ENCODE data around the gene ABCC1.

DNA sequence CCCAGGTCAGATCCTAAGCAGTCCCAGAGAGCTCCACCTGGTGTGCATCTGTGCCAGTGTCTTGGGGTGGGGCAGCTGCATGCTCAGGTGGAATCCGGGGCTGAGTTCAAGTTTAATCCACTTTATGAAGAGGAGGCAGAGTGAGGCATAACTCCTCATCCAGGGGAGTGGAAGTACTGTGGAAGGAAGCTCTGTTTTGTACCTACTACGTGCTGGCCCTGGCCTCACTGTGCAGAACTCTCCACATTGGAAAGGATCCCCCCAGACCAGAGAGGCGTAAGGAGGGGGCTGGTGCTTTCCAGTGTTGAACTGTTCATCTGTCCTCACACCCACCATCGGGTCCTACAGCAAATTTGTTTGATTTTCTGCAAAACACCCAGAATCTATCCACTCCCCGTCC, 195.9 kb downstream of the ABCC1 start:
- TF ChIP-seq EZH2 (IDR thresholded peaks at IDR 0.05; ENCODE audit: borderline replicate concordance, low read depth, low read length, severe bottlenecking) (no peak), CTCF (IDR thresholded peaks at IDR 0.05; ENCODE audit: borderline replicate concordance, extremely low read depth, low read length, poor library complexity, severe bottlenecking) (no peak)

Measured in DND-41 (cell line).